NCI-H82 treated with DMSO at 0.1 percent for 48 hours (cell line): Measurements from ENCODE around the gene CCDC57.
"Not testable (repeated sequence)": the region's sequence is repeated elsewhere in the genome, so short reads cannot be mapped to it uniquely, and the experiment has no call there.

Experiments
- DNase-seq: peaks from one replicate; lab custom pipeline; 2025; ENCODE audit not compliant: unreplicated experiment; lab: John Stamatoyannopoulos, UW

Gene CCDC57, protein sequence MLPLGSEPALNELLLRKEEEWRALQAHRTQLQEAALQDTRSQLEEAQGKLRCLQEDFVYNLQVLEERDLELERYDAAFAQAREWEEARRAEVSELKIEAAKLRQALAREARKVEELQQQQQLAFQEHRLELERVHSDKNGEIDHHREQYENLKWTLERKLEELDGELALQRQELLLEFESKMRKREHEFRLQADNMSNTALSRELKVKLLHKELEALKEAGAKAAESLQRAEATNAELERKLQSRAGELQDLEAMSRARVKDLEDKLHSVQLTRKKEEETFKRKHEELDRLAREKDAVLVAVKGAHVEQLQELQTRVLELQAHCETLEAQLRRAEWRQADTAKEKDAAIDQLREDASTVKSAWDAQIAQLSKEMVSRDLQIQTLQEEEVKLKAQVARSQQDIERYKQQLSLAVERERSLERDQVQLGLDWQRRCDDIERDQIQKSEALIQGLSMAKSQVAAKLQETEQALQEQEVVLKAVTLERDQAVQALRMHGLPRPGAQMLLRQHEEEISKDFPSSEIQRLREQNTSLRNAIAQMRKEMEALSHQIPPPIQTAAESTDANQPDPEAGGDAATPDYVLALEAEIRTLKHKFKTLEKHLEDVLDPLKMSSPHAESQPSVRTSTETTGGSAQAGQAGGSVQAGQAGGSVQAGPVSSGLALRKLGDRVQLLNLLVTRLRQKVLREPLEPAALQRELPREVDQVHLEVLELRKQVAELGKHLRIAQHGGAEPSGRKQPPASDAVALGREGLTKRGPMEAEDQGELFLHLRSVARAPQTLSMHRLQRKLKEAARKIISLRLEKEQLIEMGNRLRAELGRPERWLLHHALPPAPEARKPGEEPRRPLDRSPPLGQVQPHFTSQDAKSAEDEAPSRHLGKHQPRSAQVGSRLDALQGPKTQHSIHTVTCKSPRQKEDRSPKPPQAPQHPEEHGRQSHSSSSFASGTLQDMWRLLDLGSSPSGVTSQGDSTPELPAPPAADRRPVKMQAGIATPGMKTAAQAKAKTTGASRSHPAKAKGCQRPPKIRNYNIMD

DNA sequence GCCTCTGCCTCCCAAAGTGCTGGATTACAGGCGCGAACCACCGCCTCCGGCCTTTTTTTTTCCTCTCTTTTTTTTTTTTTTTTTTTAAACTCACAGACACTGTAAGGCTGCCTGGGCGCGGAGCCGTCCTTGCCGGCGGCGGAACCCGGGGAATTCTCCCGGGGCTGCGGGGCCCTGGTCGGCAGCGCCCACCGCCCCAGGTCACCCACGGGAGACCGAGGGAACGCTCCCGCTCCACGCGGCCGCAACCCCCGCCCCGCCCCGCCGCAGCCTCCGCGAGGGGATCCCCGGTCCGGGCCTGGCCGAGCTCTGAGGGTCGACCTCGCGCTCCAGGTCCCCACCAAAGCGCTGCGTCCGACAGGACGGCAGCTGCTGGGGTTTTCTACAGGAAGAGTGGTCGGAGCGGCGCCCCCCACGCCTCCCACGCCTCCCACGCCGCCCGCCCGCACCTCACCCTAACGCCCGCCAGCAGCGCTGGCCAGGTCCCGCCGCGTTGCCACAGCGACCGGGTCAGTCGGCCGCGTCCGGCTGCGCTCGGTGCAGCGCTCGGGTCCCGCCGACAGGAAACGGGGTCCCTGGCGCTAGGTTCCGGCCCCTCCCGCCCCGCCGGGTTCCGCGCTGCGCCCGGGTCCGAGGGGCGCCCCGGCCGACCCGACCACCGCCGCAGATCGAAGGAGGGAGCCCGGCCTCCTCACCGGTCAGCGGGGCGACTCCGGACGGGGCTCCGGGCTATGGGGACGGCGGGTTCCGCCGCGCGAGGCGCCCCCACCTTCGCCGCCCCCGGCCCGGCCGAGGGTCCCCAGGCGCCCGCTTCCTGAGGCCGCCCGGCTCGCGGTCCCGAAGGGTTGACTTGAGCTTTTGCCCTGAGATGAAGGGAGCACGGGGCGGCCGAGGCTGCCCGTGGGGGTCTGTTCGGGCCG is at the start of gene CCDC57:
CCDC57 (minus strand) TSS at position 512 of the 920 bp plus-strand sequence. CDS start 10,898 bp downstream, outside the sequence.
- DNase-seq = no peak

DNA sequence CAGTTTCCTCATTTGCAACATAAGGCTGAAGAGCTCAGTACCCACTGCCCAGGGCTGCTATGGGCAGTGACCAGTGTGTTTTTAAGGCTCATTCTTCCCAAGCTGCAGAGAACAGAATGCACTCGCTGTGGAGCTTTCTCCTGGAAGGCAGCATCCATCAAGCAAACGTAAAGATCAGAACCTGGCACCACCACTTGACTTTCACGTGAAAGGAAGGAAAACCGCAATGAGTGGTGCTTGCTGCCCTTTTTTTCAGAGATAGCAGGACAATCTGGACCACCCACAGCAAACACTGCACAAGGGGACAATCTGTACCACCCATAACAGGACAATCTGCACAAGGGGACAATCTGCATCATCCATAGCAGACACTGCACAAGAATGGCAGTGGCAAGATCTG is 49.7 kb upstream of the CCDC57 start:
- DNase-seq = no peak

DNA sequence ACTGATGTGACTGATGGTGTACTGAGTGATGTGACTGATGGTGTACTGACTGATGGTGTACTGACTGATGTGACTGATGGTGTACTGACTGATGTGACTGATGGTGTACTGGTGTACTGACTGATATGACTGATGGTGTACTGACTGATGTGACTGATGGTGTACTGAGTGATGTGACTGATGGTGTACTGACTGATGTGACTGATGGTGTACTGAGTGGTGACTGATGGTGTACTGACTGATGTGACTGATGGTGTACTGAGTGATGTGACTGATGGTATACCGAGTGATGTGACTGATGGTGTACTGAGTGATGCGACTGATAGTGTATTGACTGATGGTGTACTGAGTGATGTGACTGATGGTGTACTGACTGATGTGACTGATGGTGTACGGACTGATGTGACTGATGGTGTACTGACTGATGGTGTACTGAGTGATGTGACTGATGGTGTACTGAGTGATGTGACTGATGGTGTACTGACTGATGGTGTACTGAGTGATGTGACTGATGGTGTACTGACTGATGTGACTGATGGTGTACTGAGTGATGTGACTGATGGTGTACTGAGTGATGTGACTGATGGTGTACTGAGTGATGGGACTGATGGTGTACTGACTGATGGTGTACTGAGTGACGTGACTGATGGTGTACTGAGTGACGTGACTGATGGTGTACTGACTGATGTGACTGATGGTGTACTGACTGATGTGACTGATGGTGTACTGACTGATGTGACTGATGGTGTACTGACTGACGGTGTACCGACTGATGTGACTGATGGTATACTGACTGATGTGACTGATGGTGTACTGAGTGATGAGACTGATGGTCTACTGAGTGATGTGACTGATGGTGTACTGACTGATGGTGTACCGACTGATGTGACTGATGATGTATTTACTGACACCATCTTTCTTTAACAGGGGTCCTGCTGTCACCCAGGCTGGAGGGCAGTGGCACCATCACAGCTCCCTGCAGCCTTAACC is 47.6 kb upstream of the CCDC57 start:
- DNase-seq = not testable (repeated sequence)

DNA sequence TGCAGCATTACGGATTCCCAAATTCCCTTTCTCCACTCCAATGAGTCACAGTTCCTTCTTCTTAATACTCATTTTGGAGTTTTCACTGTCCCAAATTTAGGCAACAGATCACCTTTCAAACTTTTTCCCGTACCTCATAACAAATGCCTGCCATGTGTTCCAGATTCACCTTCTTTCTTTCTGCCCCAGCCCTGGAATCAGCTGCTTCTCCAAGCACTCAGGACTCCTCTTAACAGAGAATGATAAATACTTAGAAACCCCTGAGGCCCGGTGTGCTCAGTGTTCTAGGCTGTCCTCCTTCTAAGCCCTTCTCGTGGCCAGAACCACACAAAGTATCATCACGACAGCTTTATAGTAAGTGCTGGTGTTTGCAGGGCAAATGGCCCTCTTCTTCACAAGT is 45.9 kb upstream of the CCDC57 start:
- DNase-seq = no peak

DNA sequence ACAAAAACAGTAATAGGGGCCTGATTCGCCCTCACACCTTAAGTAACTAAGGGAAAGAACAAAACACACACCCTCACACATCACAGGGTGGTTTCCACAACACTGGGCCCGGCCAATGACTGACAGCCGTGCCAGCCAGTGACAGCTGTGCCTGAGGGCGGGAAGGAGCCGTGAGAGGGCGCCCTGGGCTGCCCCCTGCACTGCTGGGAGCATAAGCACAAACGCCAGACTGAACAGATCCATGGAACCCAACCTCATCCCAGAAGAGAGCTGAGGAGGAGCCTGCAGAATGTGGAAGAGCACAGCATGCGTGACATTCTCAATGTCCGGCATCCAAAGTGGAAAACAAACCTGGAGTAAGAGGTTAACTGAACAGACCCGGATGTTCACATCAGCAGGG is 44.8 kb upstream of the CCDC57 start:
- no peak for DNase-seq

DNA sequence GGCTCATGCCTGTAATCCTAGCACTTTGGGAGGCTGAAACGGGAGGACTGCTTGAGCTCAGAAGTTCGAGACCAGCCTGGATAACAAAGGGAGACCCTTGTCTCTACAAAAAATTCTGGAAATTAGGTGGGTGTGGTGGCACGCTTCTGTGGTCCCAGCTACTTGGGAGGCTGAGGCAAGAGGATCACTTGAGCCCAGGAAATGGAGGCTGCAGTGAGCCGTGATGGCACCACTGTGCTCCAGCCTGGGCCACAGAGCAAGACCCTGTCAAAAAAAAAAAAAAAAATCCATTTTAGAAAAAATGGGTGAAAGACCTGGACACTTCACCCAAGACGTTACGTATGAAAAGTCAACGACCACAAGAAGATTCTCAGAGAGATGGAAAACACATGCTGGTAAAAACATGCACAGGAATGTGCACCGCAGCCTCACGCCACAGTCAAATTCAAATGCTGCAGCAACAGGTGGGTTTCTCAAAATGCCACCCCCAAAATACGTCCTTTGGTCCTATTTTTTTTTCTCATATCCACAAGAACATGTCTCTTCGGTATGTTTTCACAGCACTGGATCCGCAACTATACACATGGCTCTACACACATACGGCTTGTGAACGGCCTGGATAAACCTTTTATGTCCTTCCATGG is 43.7 kb upstream of the CCDC57 start:
- no peak for DNase-seq

DNA sequence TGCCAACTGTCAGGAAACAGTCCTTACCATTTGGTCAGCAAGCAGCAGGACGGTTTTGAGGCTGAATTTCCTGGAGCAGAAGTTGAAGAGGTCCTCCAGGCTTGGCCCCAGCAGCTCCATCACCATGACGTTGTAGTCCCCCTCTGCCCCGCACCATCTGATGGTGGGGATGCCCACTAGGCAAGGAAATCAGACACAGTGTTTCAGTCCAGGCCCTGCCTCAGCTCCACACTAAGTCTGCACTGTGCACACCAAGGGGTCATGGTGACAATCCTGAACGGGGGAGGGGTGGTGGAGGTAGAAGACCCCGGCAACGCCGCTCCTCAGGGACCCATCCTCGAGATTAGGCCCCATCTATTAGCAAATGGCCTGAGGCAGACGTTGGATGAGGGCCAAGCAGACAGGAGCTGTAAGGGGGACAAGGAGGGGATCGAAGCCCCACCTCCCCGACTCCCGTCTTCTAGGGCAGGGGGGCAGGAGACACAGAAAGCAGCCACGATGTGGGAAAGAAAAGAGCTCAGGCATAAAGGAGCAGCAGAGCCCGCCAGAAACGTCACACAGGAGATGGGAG is 42.8 kb upstream of the CCDC57 start:
- no peak for DNase-seq

DNA sequence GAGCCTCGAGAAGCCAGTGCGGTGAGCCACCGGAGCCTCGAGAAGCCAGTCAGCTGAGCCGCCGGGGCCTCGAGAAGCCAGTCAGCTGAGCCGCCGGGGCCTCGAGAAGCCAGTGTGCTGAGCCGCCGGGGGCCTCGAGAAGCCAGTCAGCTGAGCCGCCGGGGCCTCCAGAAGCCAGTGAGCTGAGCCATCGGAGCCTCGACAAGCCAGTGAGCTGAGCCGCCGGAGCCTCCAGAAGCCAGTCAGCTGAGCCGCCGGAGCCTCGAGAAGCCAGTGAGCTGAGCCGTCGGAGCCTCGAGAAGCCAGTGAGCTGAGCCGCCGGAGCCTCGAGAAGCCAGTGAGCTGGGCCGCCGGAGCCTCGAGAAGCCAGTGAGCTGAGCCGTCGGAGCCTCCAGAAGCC is 42.1 kb upstream of the CCDC57 start:
- not testable (repeated sequence) for DNase-seq

DNA sequence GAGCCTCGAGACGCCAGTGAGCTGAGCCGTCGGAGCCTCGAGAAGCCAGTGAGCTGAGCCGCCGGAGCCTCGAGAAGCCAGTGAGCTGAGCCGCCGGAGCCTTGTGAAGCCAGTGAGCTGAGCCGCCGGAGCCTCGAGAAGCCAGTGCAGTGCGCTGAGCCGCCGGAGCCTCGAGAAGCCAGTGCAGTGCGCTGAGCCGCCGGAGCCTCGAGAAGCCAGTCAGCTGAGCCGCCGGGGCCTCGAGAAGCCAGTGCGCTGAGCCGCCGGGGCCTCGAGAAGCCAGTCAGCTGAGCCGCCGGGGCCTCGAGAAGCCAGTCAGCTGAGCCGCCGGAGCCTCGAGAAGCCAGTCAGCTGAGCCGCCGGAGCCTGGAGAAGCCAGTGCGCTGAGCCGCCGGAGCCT is 41.5 kb upstream of the CCDC57 start:
- not testable (repeated sequence) for DNase-seq

DNA sequence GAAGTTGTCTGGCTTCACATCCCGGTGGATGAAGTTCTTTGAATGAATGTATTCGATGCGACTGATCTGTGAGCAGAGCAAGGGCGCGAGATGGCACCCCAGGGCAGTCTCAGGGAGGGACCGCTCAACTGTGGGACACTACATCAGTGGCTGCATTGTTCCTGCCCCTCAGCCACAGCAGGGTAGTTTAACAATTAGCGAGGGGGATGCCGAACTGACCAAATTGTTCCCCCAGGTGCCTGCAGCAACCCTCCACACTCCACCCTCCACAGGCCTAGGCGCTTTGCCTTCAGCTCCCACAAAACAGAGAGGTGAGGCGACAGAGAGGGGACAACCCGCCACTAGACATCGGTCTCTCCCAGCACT is 40.5 kb upstream of the CCDC57 start:
- DNase-seq = no peak

DNA sequence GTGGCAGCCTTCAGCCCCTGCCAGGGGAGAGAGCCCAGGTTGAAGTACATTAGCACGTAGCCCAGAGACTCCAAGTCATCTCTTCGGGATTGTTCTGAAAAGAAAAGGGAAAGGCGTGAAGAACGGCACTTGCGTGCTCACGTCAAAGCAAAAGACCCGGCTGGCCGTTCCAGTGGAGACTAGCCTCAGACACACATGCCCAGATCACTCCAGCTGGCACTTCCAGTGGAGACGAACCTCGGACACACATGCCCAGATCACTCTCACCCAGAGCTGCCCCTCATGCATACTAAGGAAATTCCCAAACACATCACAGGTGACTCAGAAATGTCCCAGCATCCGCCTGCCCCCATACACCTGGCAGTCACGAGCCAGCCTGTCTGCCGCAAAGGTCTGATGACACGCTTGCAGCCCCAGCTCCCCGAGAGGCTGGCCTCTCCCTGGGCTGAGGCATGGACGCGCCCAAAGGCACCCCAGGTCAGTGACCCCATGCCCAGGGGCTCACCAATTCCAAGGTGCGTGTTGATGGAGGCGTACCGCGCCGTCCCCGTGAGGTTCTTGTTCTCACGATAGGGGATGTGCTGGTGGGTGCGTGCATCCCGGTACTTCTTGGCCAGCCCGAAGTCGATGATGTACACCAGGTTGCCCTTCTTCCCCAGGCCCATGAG is 40.0 kb upstream of the CCDC57 start:
- DNase-seq = no peak

DNA sequence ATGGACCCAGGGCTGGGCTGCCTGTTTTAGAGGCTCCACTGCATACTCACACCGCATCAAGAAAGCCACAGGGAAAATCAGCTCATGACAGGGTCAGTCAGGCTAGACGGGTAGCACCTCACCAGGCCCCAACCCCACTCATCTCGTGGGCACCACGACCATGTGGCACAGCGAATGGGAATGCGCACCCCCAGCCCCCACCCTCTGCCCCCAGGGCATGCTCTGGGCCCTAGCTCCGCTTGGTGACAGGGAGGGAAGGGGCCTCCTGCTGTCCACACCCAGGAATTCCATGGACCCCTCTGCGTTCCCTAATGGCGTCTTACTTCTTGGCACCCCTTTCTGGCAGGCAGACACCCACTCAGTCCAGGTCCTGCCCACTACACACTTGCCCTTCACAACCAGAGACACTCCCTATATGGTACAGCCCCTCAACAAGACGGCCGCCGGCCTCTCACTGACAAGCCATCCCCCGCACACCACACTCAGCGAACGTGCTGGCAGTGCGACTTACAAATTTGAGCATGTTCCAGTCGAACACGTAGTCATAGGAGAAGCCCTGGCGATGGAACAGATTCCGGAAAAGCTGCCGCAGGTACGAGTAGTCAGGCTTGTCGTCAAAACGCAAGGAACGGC is 38.3 kb upstream of the CCDC57 start:
- DNase-seq = no peak

DNA sequence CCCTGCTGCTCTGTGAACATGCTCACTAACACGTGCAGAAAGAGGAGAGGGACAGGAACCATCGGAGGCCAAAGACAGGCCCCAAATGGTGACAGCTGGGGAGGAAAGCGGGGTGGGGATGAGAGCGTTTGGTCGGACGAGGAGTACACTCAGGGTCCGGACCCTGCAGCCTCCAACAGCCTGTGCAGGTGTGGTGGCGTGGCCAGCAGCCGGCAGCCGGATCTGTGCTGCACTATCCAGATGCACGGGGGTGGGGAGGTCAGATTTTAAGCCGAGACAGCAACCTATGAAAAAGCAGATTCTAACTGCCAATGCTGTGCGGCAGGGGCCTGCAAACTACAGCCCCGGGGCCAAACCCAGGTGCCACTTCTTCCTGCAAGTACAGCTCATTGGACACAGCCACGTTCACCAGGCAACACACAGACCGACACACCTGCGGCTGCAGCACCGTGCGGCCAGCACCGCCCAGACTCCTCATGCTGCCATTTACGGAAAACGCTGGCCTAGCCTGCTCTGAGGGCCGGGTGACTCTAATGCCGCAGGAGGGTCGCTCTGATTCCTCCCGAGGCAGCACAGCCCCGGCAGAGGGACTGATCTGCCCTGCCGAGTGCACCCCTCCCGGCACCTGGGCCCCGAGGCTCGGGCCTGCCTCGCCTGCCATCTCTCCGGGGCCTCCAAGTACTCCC is 37.4 kb upstream of the CCDC57 start:
- DNase-seq = no peak

DNA sequence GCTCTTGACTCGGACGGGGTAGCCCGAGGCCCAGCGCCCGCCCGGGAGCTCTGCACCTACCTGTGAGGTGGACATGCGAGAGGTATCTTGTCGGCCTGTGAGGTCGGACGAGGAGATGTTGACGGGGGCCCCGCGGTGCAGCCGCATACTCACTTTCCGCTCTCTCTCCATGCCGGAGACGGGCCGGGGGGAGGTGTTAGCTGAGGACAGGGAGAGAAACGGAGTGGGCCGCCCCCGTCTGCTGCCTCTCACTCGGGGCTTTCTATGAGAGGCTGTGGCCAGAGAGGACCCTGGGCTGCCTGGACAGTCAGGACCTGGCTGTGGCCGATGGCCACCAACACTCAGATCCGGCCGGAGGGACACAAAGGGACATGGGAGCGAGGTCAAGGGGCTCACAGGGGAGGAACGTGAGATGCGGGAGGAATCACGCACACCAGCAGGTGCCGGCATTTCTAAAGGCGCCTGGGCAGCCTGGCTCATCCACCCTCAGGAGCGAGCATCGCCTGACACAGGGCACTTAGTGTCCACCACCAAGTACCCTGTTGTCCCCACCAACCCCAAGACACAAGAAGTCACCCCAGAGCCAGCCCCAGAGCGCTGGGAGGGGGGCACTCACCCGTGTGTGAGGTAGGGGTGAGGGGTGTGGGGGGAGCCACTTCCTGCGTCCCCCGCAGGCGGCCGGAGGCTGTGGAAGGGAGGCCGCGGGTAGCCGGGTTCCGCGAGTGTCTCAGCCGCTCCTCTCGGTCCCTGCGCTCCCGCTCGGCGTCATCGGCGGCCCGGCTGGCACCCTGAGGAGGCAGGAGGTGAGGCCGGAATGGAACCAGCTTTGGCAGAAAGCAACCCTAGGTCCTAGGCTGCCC is 36.4 kb upstream of the CCDC57 start:
- no peak for DNase-seq

DNA sequence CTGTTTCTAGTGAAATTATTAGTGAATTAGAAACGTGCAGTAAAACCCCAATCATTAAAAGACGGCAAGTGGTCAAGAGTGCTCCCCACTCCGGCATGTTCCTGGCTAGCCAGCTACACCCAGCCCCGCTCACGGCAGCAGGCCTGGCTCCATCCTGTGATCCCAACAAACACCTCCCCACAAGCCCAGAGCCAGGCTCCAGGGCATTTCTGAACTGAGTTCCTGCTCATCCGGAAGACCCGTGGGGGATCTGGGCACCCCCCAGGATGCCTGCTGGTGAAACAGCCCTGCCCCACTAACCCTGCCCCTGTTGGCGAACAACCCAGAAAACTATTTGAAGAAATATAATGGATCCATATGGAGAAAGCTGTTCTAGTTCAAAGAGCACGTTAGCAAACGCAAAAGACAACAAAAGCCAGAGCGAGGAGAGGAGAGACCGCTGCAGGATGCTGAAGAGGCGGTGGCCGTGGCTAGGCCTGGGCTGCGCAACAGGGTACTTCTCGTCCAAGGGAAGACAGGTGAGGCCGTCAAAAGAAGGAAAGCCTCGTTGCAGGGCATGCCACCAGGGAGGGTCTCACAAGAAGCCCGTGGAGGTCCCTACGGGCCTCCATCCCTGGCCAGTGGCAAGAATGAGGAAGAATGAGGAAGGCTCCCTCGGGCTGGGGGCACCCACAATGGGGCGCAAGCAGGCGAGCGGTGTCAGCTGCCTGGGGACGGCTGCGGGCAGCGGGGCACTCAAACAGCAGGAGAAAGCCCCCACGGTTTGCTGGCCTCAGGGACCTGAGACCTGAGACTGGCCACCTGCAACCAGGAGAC is 35.4 kb upstream of the CCDC57 start:
- no peak for DNase-seq
